ENCODE measurements around the gene PRKRIP1.

DNA sequence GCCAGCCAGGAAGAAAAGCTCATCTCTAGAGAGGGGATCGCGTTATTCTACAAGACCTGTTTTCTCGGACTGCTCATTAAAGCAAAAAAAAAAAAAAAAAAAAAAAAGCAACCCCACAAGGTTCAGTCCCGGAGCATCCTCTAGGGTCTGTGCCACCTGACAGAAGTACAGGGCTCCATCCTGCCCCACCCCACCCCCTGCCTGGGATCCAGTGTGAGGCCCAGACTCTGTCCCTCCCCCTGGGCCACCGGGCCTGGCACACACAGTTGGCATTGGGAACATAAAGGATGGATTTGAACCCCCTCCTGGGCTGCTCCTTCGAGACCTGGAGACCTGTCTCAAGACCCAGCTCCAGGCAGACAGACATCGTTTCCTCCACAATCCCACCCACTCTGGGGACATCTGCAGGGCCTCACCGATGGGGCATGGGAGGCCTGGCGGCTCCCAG is 37.9 kb downstream of the PRKRIP1 start:
- TF ChIP-seq POLR2A (IDR thresholded peaks at IDR 0.05; ENCODE audit: low read depth, low read length) = no peak
- TF ChIP-seq POLR2AphosphoS5 (IDR thresholded peaks at IDR 0.05; ENCODE audit: low read depth, low read length) = no peak; the same call in 1 of the 2 replicates

Measured in GM12892 (cell line).